HL-60 (cell line): ENCODE measurements around the gene PANK4.

Experiments used
- CTCF ChIP-seq: IDR thresholded peaks from one replicate; pipeline ENCODE4 v1.5.1; 2011; ENCODE audit warnings: low read length, control low read depth, inconsistent platforms; ENCODE audit not compliant: insufficient read depth
- GABPA ChIP-seq: IDR thresholded peaks from 2 replicates; pipeline ENCODE4 v1.6.1; 2012; ENCODE audit warnings: low read depth
- POLR2AphosphoS5 ChIP-seq: IDR thresholded peaks from 2 replicates; pipeline ENCODE4 v1.6.1; 2012; ENCODE audit warnings: low read depth
- SPI1 ChIP-seq: IDR thresholded peaks from 2 replicates; pipeline ENCODE4 v1.6.1; 2012; ENCODE audit warnings: low read depth, mild to moderate bottlenecking, borderline replicate concordance
- TF ChIP-seq, protein P1 (sequence below): IDR thresholded peaks from 2 replicates; pipeline ENCODE4 v1.6.1; 2012; ENCODE audit warnings: low read depth; ENCODE audit not compliant: insufficient replicate concordance

DNA sequence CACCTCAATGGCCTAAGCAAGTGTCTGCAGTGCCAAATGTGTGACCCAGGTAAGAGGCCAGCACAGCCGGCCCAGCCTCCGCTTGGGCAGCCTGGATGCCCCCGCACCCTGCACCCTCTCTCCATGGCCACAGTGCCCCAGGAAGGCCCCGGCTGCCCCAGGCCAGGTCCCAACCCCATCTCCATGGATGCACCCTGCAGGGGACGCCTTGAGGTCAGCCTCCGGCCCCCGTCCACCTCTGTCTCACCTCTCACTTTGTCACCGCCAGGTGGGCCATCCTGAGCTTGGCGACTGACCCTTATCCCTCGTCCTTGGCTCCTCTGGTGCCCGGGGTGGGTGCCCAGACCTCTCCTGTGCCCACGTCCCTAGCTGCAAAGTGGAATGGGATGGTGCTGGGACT, 32.0 kb upstream of the PANK4 start:
- no peak for TF ChIP-seq CTCF
- TF ChIP-seq SPI1 = no peak
- no peak for TF ChIP-seq GABPA
- TF ChIP-seq, protein P1, sequence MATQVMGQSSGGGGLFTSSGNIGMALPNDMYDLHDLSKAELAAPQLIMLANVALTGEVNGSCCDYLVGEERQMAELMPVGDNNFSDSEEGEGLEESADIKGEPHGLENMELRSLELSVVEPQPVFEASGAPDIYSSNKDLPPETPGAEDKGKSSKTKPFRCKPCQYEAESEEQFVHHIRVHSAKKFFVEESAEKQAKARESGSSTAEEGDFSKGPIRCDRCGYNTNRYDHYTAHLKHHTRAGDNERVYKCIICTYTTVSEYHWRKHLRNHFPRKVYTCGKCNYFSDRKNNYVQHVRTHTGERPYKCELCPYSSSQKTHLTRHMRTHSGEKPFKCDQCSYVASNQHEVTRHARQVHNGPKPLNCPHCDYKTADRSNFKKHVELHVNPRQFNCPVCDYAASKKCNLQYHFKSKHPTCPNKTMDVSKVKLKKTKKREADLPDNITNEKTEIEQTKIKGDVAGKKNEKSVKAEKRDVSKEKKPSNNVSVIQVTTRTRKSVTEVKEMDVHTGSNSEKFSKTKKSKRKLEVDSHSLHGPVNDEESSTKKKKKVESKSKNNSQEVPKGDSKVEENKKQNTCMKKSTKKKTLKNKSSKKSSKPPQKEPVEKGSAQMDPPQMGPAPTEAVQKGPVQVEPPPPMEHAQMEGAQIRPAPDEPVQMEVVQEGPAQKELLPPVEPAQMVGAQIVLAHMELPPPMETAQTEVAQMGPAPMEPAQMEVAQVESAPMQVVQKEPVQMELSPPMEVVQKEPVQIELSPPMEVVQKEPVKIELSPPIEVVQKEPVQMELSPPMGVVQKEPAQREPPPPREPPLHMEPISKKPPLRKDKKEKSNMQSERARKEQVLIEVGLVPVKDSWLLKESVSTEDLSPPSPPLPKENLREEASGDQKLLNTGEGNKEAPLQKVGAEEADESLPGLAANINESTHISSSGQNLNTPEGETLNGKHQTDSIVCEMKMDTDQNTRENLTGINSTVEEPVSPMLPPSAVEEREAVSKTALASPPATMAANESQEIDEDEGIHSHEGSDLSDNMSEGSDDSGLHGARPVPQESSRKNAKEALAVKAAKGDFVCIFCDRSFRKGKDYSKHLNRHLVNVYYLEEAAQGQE = no peak
- no peak for TF ChIP-seq POLR2AphosphoS5
